ENCODE measurements around the gene TBC1D7.

DNA sequence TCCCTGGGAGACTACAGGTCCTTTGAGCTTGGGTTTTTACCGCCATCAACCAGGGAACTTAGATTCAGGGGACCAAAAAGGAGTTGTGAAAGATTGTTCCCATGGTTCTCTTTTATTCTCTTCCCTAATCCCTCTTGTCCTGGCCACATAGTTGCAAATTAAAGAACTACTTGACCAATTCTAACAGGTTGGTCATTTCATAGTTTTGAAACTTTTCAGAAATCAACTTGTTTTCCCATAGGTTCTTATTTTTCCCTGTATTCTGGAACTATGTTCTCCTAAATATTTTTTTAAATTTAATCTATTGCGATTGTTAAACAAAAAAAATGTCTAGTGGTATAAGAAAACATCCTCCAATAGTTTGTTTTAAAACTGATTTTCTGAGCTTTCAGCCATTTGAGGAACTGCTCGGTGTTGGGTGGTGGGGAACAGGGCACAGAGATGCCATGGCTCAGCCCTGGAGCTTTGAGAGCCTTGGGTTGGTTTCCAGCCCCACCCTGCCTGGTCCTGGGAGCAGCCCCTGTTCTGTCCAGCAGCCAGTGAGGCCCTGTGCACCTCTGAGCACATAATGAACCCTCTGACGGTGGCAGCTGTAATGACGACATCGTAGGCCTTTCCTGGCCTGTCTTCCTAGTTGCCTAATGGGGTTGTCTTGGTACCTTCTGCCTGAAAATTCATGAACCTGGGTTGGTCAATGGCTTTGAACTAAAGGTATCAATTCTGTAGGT lies 53.5 kb downstream of the TBC1D7 start:
- TF ChIP-seq, protein P1, sequence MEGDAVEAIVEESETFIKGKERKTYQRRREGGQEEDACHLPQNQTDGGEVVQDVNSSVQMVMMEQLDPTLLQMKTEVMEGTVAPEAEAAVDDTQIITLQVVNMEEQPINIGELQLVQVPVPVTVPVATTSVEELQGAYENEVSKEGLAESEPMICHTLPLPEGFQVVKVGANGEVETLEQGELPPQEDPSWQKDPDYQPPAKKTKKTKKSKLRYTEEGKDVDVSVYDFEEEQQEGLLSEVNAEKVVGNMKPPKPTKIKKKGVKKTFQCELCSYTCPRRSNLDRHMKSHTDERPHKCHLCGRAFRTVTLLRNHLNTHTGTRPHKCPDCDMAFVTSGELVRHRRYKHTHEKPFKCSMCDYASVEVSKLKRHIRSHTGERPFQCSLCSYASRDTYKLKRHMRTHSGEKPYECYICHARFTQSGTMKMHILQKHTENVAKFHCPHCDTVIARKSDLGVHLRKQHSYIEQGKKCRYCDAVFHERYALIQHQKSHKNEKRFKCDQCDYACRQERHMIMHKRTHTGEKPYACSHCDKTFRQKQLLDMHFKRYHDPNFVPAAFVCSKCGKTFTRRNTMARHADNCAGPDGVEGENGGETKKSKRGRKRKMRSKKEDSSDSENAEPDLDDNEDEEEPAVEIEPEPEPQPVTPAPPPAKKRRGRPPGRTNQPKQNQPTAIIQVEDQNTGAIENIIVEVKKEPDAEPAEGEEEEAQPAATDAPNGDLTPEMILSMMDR (IDR thresholded peaks at IDR 0.05; ENCODE audit: poor library complexity, severe bottlenecking), result no peak
- TF ChIP-seq EP300 (conservative IDR thresholded peaks at IDR 0.05; ENCODE audit: poor library complexity, severe bottlenecking) (no peak), MXI1 (conservative IDR thresholded peaks at IDR 0.05; ENCODE audit: poor library complexity, severe bottlenecking) (no peak), TAF1 (IDR thresholded peaks at IDR 0.05; ENCODE audit: low read depth) (no peak), POLR2AphosphoS5 (IDR thresholded peaks at IDR 0.05) (no peak)
